BLaER1 (cell line): Measurements from ENCODE around the gene NECAB3.
A peak's percentile ranks its signal among the peaks of the same experiment; 100 is the strongest.
"Not testable (repeated sequence)": the region's sequence is repeated elsewhere in the genome, so short reads cannot be mapped to it uniquely, and the experiment has no call there.

Source experiments
- H3K27ac ChIP-seq: shearing (Covaris generic); formaldehyde crosslinking; 2 replicates; pipeline ENCODE4 v1.8.1; 2022
- H3K27me3 ChIP-seq: shearing (Covaris generic); formaldehyde crosslinking; 2 replicates; pipeline ENCODE4 v1.8.1; 2022
- H3K36me3 ChIP-seq: shearing (Covaris generic); formaldehyde crosslinking; 2 replicates; pipeline ENCODE4 v1.8.1; 2022
- H3K4me1 ChIP-seq: shearing (Covaris generic); formaldehyde crosslinking; 2 replicates; pipeline ENCODE4 v1.8.1; 2022
- H3K4me2 ChIP-seq: shearing (Covaris generic); formaldehyde crosslinking; 2 replicates; pipeline ENCODE4 v1.8.1; 2022
- H3K4me3 ChIP-seq: shearing (Covaris generic); formaldehyde crosslinking; 2 replicates; pipeline ENCODE4 v1.8.1; 2022
- H3K9ac ChIP-seq: shearing (Covaris generic); formaldehyde crosslinking; 2 replicates; pipeline ENCODE4 v1.8.1; 2022
- H3K9me3 ChIP-seq: shearing (Covaris generic); formaldehyde crosslinking; 2 replicates; pipeline ENCODE4 v1.8.1; 2022
- H4K20me1 ChIP-seq: shearing (Covaris generic); formaldehyde crosslinking; 2 replicates; pipeline ENCODE4 v1.8.1; 2022
- Cebpa-rat ChIP-seq: shearing (Covaris generic); IDR thresholded peaks from 2 replicates; pipeline ENCODE4 v1.8.1; 2022

The NECAB3 gene

GRCh38 chr20:33650753-33651561 is 23.3 kb downstream of the NECAB3 start:
- TF ChIP-seq Cebpa-rat = no peak
- H3K9ac ChIP-seq = no peak overlapping the region
- H3K4me2 ChIP-seq = no peak overlapping the region
- H3K4me1 ChIP-seq = peaks cover 24% of the 10 kb centered on the region
- H3K36me3 ChIP-seq = peaks cover 16% of the 10 kb centered on the region; the same call in 1 of the 2 replicates
- H3K27ac ChIP-seq = no peak overlapping the region
- peaks cover 30% of the 10 kb centered on the region for H4K20me1 ChIP-seq
- H3K4me3 ChIP-seq = no peak overlapping the region
- H3K27me3 ChIP-seq = no peaks in the 10 kb centered on the region
- no peaks in the 10 kb centered on the region for H3K9me3 ChIP-seq

GRCh38 chr20:33650111-33650752 is 24.0 kb downstream of the NECAB3 start:
- Histone ChIP-seq H3K4me1 (peaks cover 24% of the 10 kb centered on the region), H3K9me3 (no peaks in the 10 kb centered on the region), H3K27ac (no peak overlapping the region), H3K9ac (no peak overlapping the region), H3K27me3 (no peaks in the 10 kb centered on the region), H3K4me2 (no peak overlapping the region), H3K36me3 (peaks cover 23% of the 10 kb centered on the region), H3K4me3 (no peak overlapping the region), H4K20me1 (peaks cover 30% of the 10 kb centered on the region)
- TF ChIP-seq Cebpa-rat = no peak

DNA sequence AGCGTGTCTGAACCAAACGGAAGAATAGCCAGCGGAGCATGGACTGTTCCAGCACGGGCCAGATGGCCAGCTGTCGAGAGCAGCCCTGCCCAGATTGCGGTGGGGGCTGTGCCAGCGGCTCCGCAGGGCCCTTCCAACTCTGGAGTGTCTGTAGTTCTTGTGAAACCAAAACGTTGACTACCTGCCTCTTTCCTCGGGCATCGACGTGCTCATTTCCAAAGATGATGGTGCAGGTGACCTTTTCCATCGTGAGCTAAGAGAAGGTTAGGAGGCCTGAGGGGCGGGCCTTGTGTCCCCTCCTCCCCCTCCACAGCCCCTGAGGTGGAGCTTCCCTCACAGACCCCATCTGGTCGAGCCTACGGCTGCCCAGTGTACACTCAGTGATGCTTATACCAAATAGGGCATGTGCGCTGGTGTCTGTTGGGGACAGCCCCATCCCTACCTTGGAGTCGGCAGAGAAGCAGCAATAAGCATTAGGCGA is 25.0 kb downstream of the NECAB3 start:
- no peaks in the 10 kb centered on the region for H3K9me3 ChIP-seq
- peaks cover 24% of the 10 kb centered on the region for H3K4me1 ChIP-seq
- 0 out of 2 replicates have a peak overlapping the region, but pooled peaks have one; percentile 6 for H3K27ac ChIP-seq
- peaks cover 38% of the 10 kb centered on the region for H4K20me1 ChIP-seq
- 0 out of 2 replicates have a peak overlapping the region, but pooled peaks have one; percentile 30 for H3K4me2 ChIP-seq
- no peak overlapping the region for H3K4me3 ChIP-seq
- H3K9ac ChIP-seq = no peak overlapping the region
- no peak for TF ChIP-seq Cebpa-rat
- no peaks in the 10 kb centered on the region for H3K27me3 ChIP-seq
- peaks cover 33% of the 10 kb centered on the region for H3K36me3 ChIP-seq

- TF ChIP-seq Cebpa-rat = no peak
- no peak overlapping the region for H3K4me3 ChIP-seq
- peaks cover 24% of the 10 kb centered on the region for H3K4me1 ChIP-seq
- peaks cover 39% of the 10 kb centered on the region for H4K20me1 ChIP-seq
- no peak overlapping the region for H3K9ac ChIP-seq
- peak overlapping the region; percentile 30 for H3K4me2 ChIP-seq
- 0 out of 2 replicates have a peak overlapping the region, but pooled peaks have one; percentile 6 for H3K27ac ChIP-seq
- no peaks in the 10 kb centered on the region for H3K9me3 ChIP-seq
- peaks cover 38% of the 10 kb centered on the region for H3K36me3 ChIP-seq
- H3K27me3 ChIP-seq = no peaks in the 10 kb centered on the region
Observed at GRCh38 chr20:33648396-33649004, 25.7 kb downstream of the NECAB3 start.

- Histone ChIP-seq H3K36me3 (peaks cover 44% of the 10 kb centered on the region), H3K4me1 (peaks cover 24% of the 10 kb centered on the region), H3K27ac (0 out of 2 replicates have a peak overlapping the region, but pooled peaks have one; percentile 6), H3K4me3 (no peak overlapping the region), H3K9ac (peak overlapping the region; percentile 14; the same call in 1 of the 2 replicates), H4K20me1 (peaks cover 39% of the 10 kb centered on the region), H3K4me2 (peak overlapping the region; percentile 30), H3K9me3 (no peaks in the 10 kb centered on the region), H3K27me3 (no peaks in the 10 kb centered on the region)
- TF ChIP-seq Cebpa-rat = no peak
Observed at GRCh38 chr20:33647603-33648395, 26.4 kb downstream of the NECAB3 start.

DNA sequence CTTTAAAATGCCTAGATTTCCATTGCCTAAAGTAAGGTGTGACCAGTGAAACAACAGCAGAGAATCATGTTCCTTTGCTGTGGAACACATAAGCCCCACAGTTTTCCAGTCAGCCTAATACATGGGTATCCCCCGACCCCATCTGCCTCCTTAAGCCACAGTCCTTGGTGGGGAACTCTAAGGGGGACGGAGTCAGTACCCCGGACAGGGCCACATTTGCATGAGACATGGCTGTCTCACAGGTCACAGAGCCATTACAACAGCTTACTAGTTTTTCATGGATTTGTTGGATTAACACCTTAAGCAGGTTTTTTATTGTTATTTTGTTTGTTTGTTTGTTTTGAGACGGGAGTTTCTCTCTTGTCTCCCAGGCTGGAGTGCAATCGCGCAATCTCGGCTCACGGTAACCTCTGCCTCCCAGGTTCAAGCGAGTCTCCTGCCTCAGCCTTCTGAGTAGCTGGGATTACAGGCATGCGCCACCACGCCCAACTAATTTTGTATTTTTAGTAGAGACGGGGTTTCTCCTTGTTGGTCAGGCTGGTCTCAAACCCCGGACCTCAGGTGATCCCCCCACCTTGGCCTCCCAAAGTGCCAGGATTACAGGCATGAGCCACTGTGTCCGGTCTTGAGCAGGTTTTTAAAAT is 27.1 kb downstream of the NECAB3 start:
- not testable (repeated sequence) for H3K27me3 ChIP-seq, H3K9ac ChIP-seq, H3K9me3 ChIP-seq, H3K4me3 ChIP-seq, H3K27ac ChIP-seq
- Histone ChIP-seq H3K4me1 (peaks cover 24% of the 10 kb centered on the region), H3K36me3 (peaks cover 51% of the 10 kb centered on the region), H4K20me1 (peaks cover 39% of the 10 kb centered on the region), H3K4me2 (peak overlapping the region; percentile 30; the same call in 1 of the 2 replicates)

- H3K27ac ChIP-seq = no peak overlapping the region
- H3K36me3 ChIP-seq = peaks cover 60% of the 10 kb centered on the region
- H3K27me3 ChIP-seq = no peaks in the 10 kb centered on the region
- H3K9ac ChIP-seq = no peak overlapping the region
- peaks cover 39% of the 10 kb centered on the region for H4K20me1 ChIP-seq
- H3K9me3 ChIP-seq = no peaks in the 10 kb centered on the region
- no peak overlapping the region for H3K4me2 ChIP-seq
- peaks cover 24% of the 10 kb centered on the region for H3K4me1 ChIP-seq
- TF ChIP-seq Cebpa-rat = no peak
- H3K4me3 ChIP-seq = no peak overlapping the region
Observed at GRCh38 chr20:33646191-33646590, 28.0 kb downstream of the NECAB3 start.

DNA sequence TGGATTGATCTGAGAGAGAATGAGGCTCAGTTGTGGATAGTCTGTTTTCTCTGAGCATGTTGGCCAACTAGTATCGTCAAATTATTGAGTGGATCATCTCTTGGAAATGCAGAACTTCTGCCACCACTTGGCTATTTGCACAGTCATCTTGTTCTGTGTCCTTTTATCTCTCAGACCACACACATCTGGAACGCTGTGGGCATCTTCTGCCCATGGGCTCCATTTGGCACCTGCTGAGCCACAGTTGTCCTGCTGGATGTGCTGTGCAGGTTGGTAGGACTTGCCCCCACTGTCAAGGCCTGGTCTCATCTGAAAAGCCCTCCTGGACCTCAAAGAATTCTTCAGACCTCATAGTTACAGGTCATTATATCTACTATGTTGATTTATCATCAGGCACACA is 28.8 kb downstream of the NECAB3 start:
- Histone ChIP-seq H3K9me3 (no peaks in the 10 kb centered on the region), H3K4me2 (no peak overlapping the region), H3K27me3 (no peaks in the 10 kb centered on the region), H3K36me3 (peaks cover 68% of the 10 kb centered on the region), H3K9ac (no peak overlapping the region), H3K4me1 (peaks cover 24% of the 10 kb centered on the region), H3K4me3 (no peak overlapping the region), H4K20me1 (peaks cover 39% of the 10 kb centered on the region), H3K27ac (no peak overlapping the region)
- TF ChIP-seq Cebpa-rat = no peak

GRCh38 chr20:33645072-33645358 is 29.2 kb downstream of the NECAB3 start:
- H3K4me1 ChIP-seq = peaks cover 24% of the 10 kb centered on the region
- no peak overlapping the region for H3K27ac ChIP-seq
- H3K9me3 ChIP-seq = no peaks in the 10 kb centered on the region
- no peak for TF ChIP-seq Cebpa-rat
- H3K9ac ChIP-seq = no peak overlapping the region
- H3K27me3 ChIP-seq = no peaks in the 10 kb centered on the region
- H3K4me3 ChIP-seq = no peak overlapping the region
- H3K4me2 ChIP-seq = no peak overlapping the region
- H4K20me1 ChIP-seq = peaks cover 39% of the 10 kb centered on the region
- H3K36me3 ChIP-seq = peaks cover 72% of the 10 kb centered on the region
